Upper lobe of right lung (tissue), 1 donor: ENCODE measurements around the gene CSF3R. TPM values are rescaled to one million over a fixed set of nuclear protein-coding genes. Genes with fewer than 3 reads are reported as not detected.

Experiments used
- ATAC-seq: fragments of 200-7000 bp; cut with Tn5 transposase; one replicate; pipeline ENCODE4 v1.9.1; 2020; ENCODE audit warnings: mild to moderate bottlenecking, moderate library complexity
- DNase-seq: peaks from one replicate; pipeline ENCODE4 v3.0.0-alpha.2; 2020
- H3K27ac ChIP-seq: fragments of 200-600 bp; one replicate; pipeline ENCODE4 v1.8.0; 2022
- H3K27me3 ChIP-seq: fragments of 200-600 bp; one replicate; pipeline ENCODE4 v1.8.0; 2022; ENCODE audit warnings: mild to moderate bottlenecking
- H3K36me3 ChIP-seq: fragments of 200-600 bp; one replicate; pipeline ENCODE4 v1.8.0; 2022
- H3K4me1 ChIP-seq: fragments of 200-600 bp; one replicate; pipeline ENCODE4 v1.8.0; 2022
- H3K4me3 ChIP-seq: fragments of 200-600 bp; one replicate; pipeline ENCODE4 v1.8.0; 2022; ENCODE audit warnings: mild to moderate bottlenecking
- H3K9me3 ChIP-seq: fragments of 200-600 bp; one replicate; pipeline ENCODE4 v1.8.0; 2022
- CTCF ChIP-seq: fragments of 200-600 bp; IDR thresholded peaks from one replicate; pipeline ENCODE4 v1.8.0; 2022; ENCODE audit warnings: antibody characterized with exemption
- intact Hi-C: fragments of 100-400 bp; cut with DNase I; formaldehyde crosslinking; loops from one replicate; pipeline ENCODE4 v1.11.0; 2022
- total RNA-seq: library from RNA; stranded (reverse); fragmentation: NEBNext Ultra II Directional; extraction: Animal tissue kit (Norgen Biotek cat#: 25700); gene quantifications from one replicate; pipeline ENCODE4 v1.2.1, GENCODE V29; 2021
- donor health status: DM: no; HTN: yes; CAD: no; lungs with severe emphysema.

The CSF3R gene
- total RNA-seq, 1 donor from 2014 or later, result 202 TPM

GRCh38 chr1:36433102-36433501, 49.6 kb downstream of the CSF3R start:
- intact Hi-C loops, result no loop called here
- Histone ChIP-seq H3K27me3 (no peaks in the 10 kb centered on the region), H3K27ac (no peak overlapping the region), H3K9me3 (no peaks in the 10 kb centered on the region), H3K36me3 (peaks cover 10% of the 10 kb centered on the region), H3K4me1 (no peaks in the 10 kb centered on the region), H3K4me3 (no peak overlapping the region)
- no peak for TF ChIP-seq CTCF
- DNase-seq (no peak), ATAC-seq (no peak)

GRCh38 chr1:36432616-36433015, 50.1 kb downstream of the CSF3R start:
- Histone ChIP-seq H3K27ac (no peak overlapping the region), H3K36me3 (peaks cover 10% of the 10 kb centered on the region), H3K9me3 (no peaks in the 10 kb centered on the region), H3K27me3 (no peaks in the 10 kb centered on the region), H3K4me1 (no peaks in the 10 kb centered on the region), H3K4me3 (no peak overlapping the region)
- ATAC-seq, result peak; percentile 60
- intact Hi-C loops, result no loop called here
- DNase-seq, result no peak
- TF ChIP-seq CTCF, result no peak

GRCh38 chr1:36425791-36426190, 56.9 kb downstream of the CSF3R start:
- intact Hi-C loops, result loop anchor here (10.0 kb wide), 1 partner anchor 81 kb away; no protein-coding TSS in a partner anchor
- H3K27ac ChIP-seq, result no peak overlapping the region

GRCh38 chr1:36421649-36422048, 61.1 kb downstream of the CSF3R start:
- intact Hi-C loops, result loop anchor here (10.0 kb wide), 1 partner anchor 77 kb away; no protein-coding TSS in a partner anchor
- peaks cover 16% of the 10 kb centered on the region for H3K36me3 ChIP-seq
- ATAC-seq, result no peak

More at GRCh38 chr1:36425791-36426190, 56.9 kb downstream of the CSF3R start:
- no peak for DNase-seq
- peaks cover 16% of the 10 kb centered on the region for H3K36me3 ChIP-seq
- H3K27me3 ChIP-seq, result no peaks in the 10 kb centered on the region
- no peak overlapping the region for H3K4me3 ChIP-seq
- H3K9me3 ChIP-seq, result no peaks in the 10 kb centered on the region
- no peak for ATAC-seq
- TF ChIP-seq CTCF, result no peak
- peaks cover 3% of the 10 kb centered on the region for H3K4me1 ChIP-seq

GRCh38 chr1:36420836-36421317, 61.8 kb downstream of the CSF3R start:
- Histone ChIP-seq H3K9me3 (no peaks in the 10 kb centered on the region), H3K27ac (no peak overlapping the region), H3K4me1 (peaks cover 11% of the 10 kb centered on the region), H3K4me3 (no peak overlapping the region), H3K36me3 (peaks cover 16% of the 10 kb centered on the region), H3K27me3 (no peaks in the 10 kb centered on the region)
- peak; percentile 92 for DNase-seq
- TF ChIP-seq CTCF, result peak; percentile 95
- ATAC-seq, result peak; percentile 99
- intact Hi-C loops, result loop anchor here (10.0 kb wide), 1 partner anchor 76 kb away; no protein-coding TSS in a partner anchor

More at GRCh38 chr1:36421649-36422048, 61.1 kb downstream of the CSF3R start:
- H3K27me3 ChIP-seq, result no peaks in the 10 kb centered on the region
- peaks cover 11% of the 10 kb centered on the region for H3K4me1 ChIP-seq
- no peaks in the 10 kb centered on the region for H3K9me3 ChIP-seq
- no peak for TF ChIP-seq CTCF
- DNase-seq, result no peak
- H3K4me3 ChIP-seq, result no peak overlapping the region
- no peak overlapping the region for H3K27ac ChIP-seq
